K562 treated with DMSO at 1 percent for 48 hours (cell line): Measurements from ENCODE around the gene MRPL58. TPM values are rescaled to one million over a fixed set of nuclear protein-coding genes. Genes with fewer than 3 reads are reported as not detected.

ENCODE experiments used
- total RNA-seq: library from RNA; unstranded; fragments of 300-600 nt; gene quantifications from 2 replicates; pipeline ENCODE4 v1.2.3, GENCODE V29; 2022; ENCODE audit warnings: low replicate concordance; ENCODE audit errors: extremely low read depth

Gene MRPL58
- not detected in 2 replicates for total RNA-seq

DNA sequence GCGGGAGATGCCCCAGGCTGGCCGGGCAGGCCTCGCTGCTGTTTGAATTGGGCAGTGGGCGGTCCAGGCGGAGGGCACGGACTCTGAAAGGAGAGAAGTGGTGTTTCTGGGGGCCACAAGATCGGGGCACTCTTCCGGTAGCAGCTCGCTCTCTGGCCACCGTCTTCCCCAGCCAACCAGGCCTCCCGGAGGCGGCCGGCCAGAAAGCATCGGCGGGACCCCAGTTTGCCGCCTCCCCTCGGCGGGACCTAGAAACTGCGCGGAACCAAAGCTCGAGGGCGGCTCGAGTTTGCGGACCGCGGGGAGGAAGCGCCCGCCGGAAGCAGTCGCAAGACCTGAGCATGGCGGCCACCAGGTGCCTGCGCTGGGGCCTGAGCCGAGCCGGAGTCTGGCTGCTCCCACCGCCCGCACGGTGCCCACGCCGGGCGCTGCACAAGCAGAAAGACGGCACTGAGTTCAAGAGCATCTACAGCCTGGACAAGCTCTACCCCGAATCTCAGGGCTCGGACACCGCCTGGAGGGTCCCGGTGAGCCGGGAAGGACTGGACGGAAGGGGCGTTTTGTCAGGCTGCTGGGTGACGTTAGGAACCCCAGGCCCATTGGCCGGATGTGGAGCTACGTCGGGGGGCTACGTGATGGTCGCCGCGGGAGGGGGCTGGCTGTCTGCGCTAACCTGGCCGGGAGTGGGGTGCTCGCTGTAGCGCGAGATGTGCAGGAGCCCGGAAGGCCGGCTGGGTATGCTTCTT lies at the start of gene MRPL58:
TSS of gene MRPL58 (plus strand) at position 325 of the 746 bp plus-strand sequence. CDS start at position 342, 17 bp downstream.

DNA sequence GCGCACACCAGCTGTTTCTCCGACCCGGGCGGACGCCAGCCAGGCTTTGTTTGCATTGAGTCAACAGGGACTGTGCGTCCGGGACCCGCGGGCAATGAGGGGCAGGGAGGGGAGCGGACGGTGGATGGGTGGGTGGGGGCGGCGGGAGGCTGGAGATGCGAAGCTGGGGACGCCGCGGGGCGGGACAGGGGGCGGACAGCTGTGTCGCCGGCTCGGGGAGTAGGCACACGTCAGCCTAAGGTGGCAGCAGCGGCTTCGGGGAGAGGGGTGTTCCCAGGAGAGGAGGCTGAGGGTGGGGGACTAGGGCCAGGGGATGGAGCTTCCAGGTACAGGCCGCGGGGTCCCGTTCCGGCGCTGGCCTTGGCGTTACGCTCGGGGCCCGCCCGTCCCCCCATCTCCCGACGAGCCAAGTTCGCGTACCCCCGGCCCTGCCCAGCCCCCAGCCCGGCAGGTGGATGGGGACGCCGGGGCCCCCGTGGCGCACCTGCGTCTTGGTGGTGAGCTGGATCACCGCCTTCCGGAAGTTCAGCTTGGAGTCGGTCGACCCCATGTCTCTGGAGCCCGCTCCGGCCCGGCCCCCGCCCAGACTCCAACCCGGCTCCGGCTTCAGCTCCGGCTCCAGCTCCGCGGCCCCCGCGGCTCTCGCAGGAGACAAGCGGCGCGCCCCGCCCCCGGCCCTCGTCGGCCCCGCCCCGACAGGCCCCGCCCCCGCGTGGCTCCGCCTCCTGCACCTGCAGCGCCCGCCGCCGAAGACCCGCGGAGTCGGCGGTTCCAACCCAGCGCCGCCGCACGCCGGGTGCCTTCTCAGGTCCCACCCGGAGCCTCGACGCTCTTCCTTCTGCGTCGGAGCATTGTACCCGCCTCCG lies 40.1 kb upstream of the MRPL58 start, which contains the start of gene HID1:
TSS of gene HID1 (minus strand) at position 653 of the 866 bp plus-strand sequence. CDS start at position 550, 103 bp downstream.

DNA sequence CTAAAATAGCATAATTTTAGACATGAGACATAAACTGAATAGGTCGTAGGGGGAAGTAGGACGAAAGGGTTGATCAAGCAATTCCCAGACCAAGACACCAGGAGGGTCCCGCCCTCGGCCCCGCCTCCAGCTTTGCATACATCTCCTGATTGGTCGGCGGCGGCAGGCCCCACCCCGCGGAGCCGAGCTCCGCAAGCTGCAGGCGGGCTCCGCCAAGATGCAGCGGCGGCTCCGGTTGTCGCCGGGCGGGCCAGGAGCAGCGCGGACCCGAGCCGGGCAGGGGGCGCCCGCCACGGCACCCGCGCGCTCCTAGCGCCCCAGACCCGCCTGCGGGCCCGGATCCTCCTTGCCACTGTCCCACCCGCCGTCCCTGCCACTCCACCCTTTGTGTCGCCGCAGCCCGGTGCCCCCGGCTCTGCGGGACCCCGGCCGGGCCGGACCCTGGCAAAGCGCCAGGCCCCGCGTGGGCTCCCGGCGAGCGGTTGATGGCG lies 25.0 kb upstream of the MRPL58 start, which contains the start of gene CDR2L:
TSS of gene CDR2L (plus strand) at position 215 of the 491 bp plus-strand sequence. CDS start 412 bp downstream, outside the sequence.

DNA sequence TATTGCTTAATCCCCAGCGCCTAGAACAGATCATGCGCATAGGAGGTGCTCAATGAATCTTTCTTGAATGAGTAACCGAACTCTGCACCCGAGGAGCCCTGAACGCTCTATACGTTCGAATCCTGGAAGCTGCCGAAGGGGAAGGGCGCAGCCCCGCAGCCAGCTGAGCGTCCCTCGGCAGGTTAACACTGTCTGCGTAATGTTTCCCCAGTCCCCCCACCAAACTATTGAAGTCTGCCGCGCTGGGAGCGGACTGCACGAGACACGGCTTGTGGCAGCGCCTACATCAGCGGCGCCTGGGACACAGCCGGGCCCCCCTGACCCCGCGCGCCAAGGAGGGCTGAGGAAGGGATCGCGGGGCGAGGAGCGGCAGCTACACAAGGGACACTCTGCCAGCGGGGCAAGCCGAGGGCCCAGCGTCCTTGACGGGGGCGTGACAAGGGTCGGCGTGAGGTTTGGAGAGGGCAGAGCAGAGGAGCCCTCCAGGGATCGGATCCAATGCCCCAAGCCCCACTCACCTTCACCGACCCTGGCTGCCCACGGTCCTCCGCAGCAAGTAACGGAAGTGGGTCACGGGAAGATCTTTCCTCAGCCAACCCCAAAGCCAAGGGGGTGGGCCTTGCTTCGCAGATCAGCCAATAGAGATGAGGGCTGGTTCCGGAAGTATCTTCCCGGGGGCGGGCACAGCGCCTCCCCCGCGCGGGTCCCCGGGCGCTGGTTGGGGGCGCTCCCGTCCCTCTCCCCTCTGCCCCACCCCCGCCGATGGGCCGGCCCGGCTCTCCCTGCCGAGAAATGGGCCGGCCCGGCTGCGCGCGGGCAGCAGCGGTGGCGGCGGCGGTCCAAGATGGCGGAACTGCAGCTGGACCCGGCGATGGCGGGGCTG lies 34.2 kb downstream of the MRPL58 start, which contains the start of the genes ATP5PD and KCTD2:
TSS of gene ATP5PD (minus strand) at position 563 of the 883 bp plus-strand sequence. CDS start 4,319 bp downstream, outside the sequence.
TSS of gene KCTD2 (plus strand) at position 819 of the 883 bp plus-strand sequence. CDS start at position 845, 26 bp downstream.

Other genes starting within 250 kb of the MRPL58 start
- not detected in 2 replicates for gene NAT9, start 236.3 kb upstream of the MRPL58 start, total RNA-seq
- gene GRIN2C, start 152.8 kb upstream of the MRPL58 start, total RNA-seq: not detected in 2 replicates
- not detected in 2 replicates for gene FDXR, start 139.7 kb upstream of the MRPL58 start, total RNA-seq
- gene FADS6, start 119.0 kb upstream of the MRPL58 start, total RNA-seq: not detected in 2 replicates
- gene USH1G, start 89.4 kb upstream of the MRPL58 start, total RNA-seq: not detected in 2 replicates
- not detected in 2 replicates for gene OTOP2, start 88.4 kb upstream of the MRPL58 start, total RNA-seq
- not detected in 2 replicates for gene OTOP3, start 76.8 kb upstream of the MRPL58 start, total RNA-seq
- not detected in 2 replicates for gene HID1, start 39.9 kb upstream of the MRPL58 start, total RNA-seq
- not detected in 2 replicates for gene CDR2L, start 25.0 kb upstream of the MRPL58 start, total RNA-seq
- gene ATP5PD, start 34.3 kb downstream of the MRPL58 start, total RNA-seq: not detected in 2 replicates
- gene KCTD2, start 34.6 kb downstream of the MRPL58 start, total RNA-seq: not detected in 2 replicates
- not detected in 2 replicates for gene SLC16A5, start 75.3 kb downstream of the MRPL58 start, total RNA-seq
- not detected in 2 replicates for gene ARMC7, start 97.3 kb downstream of the MRPL58 start, total RNA-seq
- gene NT5C, start 119.1 kb downstream of the MRPL58 start, total RNA-seq: not detected in 2 replicates
- gene JPT1, start 141.8 kb downstream of the MRPL58 start, total RNA-seq: not detected in 2 replicates
- not detected in 2 replicates for gene SUMO2, start 170.3 kb downstream of the MRPL58 start, total RNA-seq
- gene NUP85, start 193.0 kb downstream of the MRPL58 start, total RNA-seq: 597 TPM in 1 of 2 replicates, not detected in the other
- gene GGA3, start 248.9 kb downstream of the MRPL58 start, total RNA-seq: not detected in 2 replicates
- not detected in 2 replicates for gene MRPS7, start 249.2 kb downstream of the MRPL58 start, total RNA-seq